Endothelial cell of umbilical vein (primary cell): ENCODE data around the gene EXOC6. TPM values are rescaled to one million over a fixed set of nuclear protein-coding genes. Genes with fewer than 3 reads are reported as not detected.

Experiments used
- BruUV-seq: library from RNA; stranded (reverse); fragments of 400-500 nt; replicated peaks from 2 replicates; lab custom pipeline; 2021; lab: Mats Ljungman, UMichigan
- CTCF ChIA-PET: fragments of 300-600, 350-600 bp; sonication (Branson Sonifier 250); formaldehyde crosslinking; loops from one replicate; lab custom pipeline; 2021; ENCODE audit warnings: antibody characterized with exemption, inconsistent platforms; lab: Charles Lee
- POLR2A ChIA-PET: fragments of 300-600, 350-600 bp; sonication (Branson Sonifier 250); formaldehyde crosslinking; loops from one replicate; lab custom pipeline; 2021; ENCODE audit warnings: antibody characterized with exemption, inconsistent platforms; lab: Charles Lee
- DNase-seq: peaks from one replicate; pipeline ENCODE4 v3.0.0-alpha.2; 2011; ENCODE audit warnings: low read depth, low spot score
- FAIRE-seq: peaks from 2 replicates; lab custom pipeline; 2011; peaks lifted over from hg19 to GRCh38; lab: Jason Lieb, UNC
- H2AFZ ChIP-seq: 2 replicates; pipeline ENCODE4 v1.6.0; 2012; ENCODE audit warnings: low read depth, low read length, control low read depth, inconsistent platforms
- H3K27ac ChIP-seq: 2 replicates; pipeline ENCODE4 v1.5.1; 2011; ENCODE audit warnings: low read depth, mild to moderate bottlenecking, control low read depth, low read length, moderate library complexity; ENCODE audit not compliant: insufficient read depth
- H3K27me3 ChIP-seq, 2 experiments: 2 replicates each; pipeline versions ENCODE4 v1.6.0 to v1.6.1; 2011; ENCODE audit warnings: low read length in 2 of 2, mixed read lengths in 1 of 2; ENCODE audit not compliant: control insufficient read depth in 2 of 2, insufficient read depth in 2 of 2
- H3K36me3 ChIP-seq, 2 experiments: 2 replicates in 1 of 2; 3 replicates in 1 of 2; pipeline ENCODE4 v1.5.1; 2011; ENCODE audit warnings: low read length in 2 of 2, mild to moderate bottlenecking in 1 of 2, moderate library complexity in 1 of 2; ENCODE audit not compliant: control insufficient read depth in 2 of 2, insufficient read depth in 2 of 2; ENCODE audit errors: extremely low read depth in 1 of 2
- H3K4me1 ChIP-seq: 3 replicates; pipeline ENCODE4 v1.5.1; 2011; ENCODE audit warnings: mild to moderate bottlenecking, low read length; ENCODE audit not compliant: control insufficient read depth, insufficient read depth; ENCODE audit errors: extremely low read depth
- H3K4me2 ChIP-seq: 2 replicates; pipeline ENCODE4 v1.6.1; 2011; ENCODE audit warnings: low read length, control low read depth, mixed read lengths; ENCODE audit not compliant: insufficient read depth
- H3K4me3 ChIP-seq, 3 experiments: fragments of 200-600 bp in 1 of 3; sonication (generic), shearing (Covaris generic) in 1 of 3; replicated peaks in 1 of 3; 2 replicates each; pipeline ENCODE4 v1.5.1; 2011 to 2016; ENCODE audit warnings: control low read depth in 3 of 3, low read length in 3 of 3, mild to moderate bottlenecking in 2 of 3, inconsistent platforms in 1 of 3, low read depth in 1 of 3, moderate library complexity in 1 of 3; ENCODE audit not compliant: insufficient read depth in 1 of 3
- H3K79me2 ChIP-seq: 2 replicates; pipeline ENCODE4 v1.6.0; 2012; ENCODE audit warnings: low read length, inconsistent platforms; ENCODE audit not compliant: control insufficient read depth, insufficient read depth
- H3K9ac ChIP-seq: replicated peaks from 2 replicates; pipeline ENCODE3; 2011; ENCODE audit warnings: low read length, control low read depth; ENCODE audit not compliant: insufficient read depth; ENCODE audit errors: extremely low read depth
- H3K9me1 ChIP-seq: replicated peaks from 3 replicates; pipeline ENCODE4 v1.6.0; 2011; ENCODE audit warnings: mild to moderate bottlenecking, low read length; ENCODE audit not compliant: control insufficient read depth, insufficient read depth; ENCODE audit errors: extremely low read depth
- H3K9me3 ChIP-seq: replicated peaks from 2 replicates; pipeline ENCODE4 v1.5.1; 2012; ENCODE audit warnings: low read length, inconsistent platforms; ENCODE audit not compliant: control insufficient read depth, insufficient read depth
- H4K20me1 ChIP-seq: replicated peaks from 2 replicates; pipeline ENCODE3; 2011; ENCODE audit warnings: mild to moderate bottlenecking, low read length; ENCODE audit not compliant: control insufficient read depth, insufficient read depth; ENCODE audit errors: extremely low read depth
- EZH2 ChIP-seq: IDR thresholded peaks from 2 replicates; pipeline ENCODE4 v1.6.1; 2012; ENCODE audit warnings: borderline replicate concordance, low read depth, mild to moderate bottlenecking, moderate library complexity, low read length, inconsistent platforms; ENCODE audit not compliant: severe bottlenecking
- FOS ChIP-seq: IDR thresholded peaks from 2 replicates; pipeline ENCODE4 v1.6.1; 2011; ENCODE audit warnings: mild to moderate bottlenecking, low read length, moderate library complexity, borderline replicate concordance; ENCODE audit not compliant: insufficient read depth
- GATA2 ChIP-seq: IDR thresholded peaks from 2 replicates; pipeline ENCODE4 v1.7.0; 2011; ENCODE audit warnings: low read depth, mild to moderate bottlenecking, moderate library complexity, mixed read lengths, low read length; ENCODE audit not compliant: insufficient read length, insufficient read depth
- JUN ChIP-seq: IDR thresholded peaks from 2 replicates; pipeline ENCODE4 v1.6.1; 2011; ENCODE audit warnings: borderline replicate concordance, low read depth; ENCODE audit not compliant: insufficient read length, insufficient read depth
- MYC ChIP-seq: IDR thresholded peaks from one replicate; pipeline ENCODE4 v1.6.1; 2011; ENCODE audit warnings: mild to moderate bottlenecking, low read depth, low read length
- POLR2A ChIP-seq: IDR thresholded peaks from 2 replicates; pipeline ENCODE4 v1.6.1; 2012; ENCODE audit warnings: low read depth, mild to moderate bottlenecking, control low read depth, low read length
- POLR2AphosphoS5 ChIP-seq: IDR thresholded peaks from 2 replicates; pipeline ENCODE4 v1.6.1; 2012; ENCODE audit warnings: low read depth, mild to moderate bottlenecking, control low read depth, low read length, moderate library complexity; ENCODE audit not compliant: insufficient read depth
- dilution Hi-C: fragments of 300-500 bp; cut with MboI; formaldehyde crosslinking; loops from one replicate; pipeline ENCODE4 v1.15.0; 2019; ENCODE audit warnings: low sequenced_read_pairs; ENCODE audit not compliant: extremely low pct_ligation_motif_present
- intact Hi-C: fragments of 100-400 bp; cut with micrococcal nuclease; formaldehyde crosslinking; loops from one replicate; pipeline ENCODE4 v1.10.0; 2022
- polyA plus RNA-seq, 4 experiments: library from polyadenylated mRNA; depleted of rRNA in 3 of 4; stranded (reverse) in 3 of 4; unstranded in 1 of 4; fragments of >200 nt; gene quantifications; 2 replicates each; pipeline versions ENCODE4 v1.2.1 to v1.2.3, GENCODE V29; 2011 to 2012; ENCODE audit warnings: missing spikeins in 1 of 4
- total RNA-seq: library from RNA; stranded (reverse); gene quantifications from 2 replicates; pipeline ENCODE4 v1.2.3, GENCODE V29; 2021
- TF ChIP-seq, protein P1 (sequence below), 2 donors: IDR thresholded peaks; 1 replicate in 1 of 2; 2 replicates in 1 of 2; pipeline ENCODE4 v1.5.1; 2011; ENCODE audit warnings: low read length in 2 of 2, mild to moderate bottlenecking in 2 of 2, moderate library complexity in 2 of 2, control low read depth in 1 of 2, inconsistent platforms in 1 of 2, low read depth in 1 of 2; ENCODE audit not compliant: insufficient read depth in 1 of 2; ENCODE audit errors: extremely low read depth in 1 of 2
- TF ChIP-seq, protein P2 (sequence below): IDR thresholded peaks from 2 replicates; pipeline ENCODE4 v1.6.1; 2011; ENCODE audit not compliant: insufficient read depth, insufficient read length

Gene EXOC6
- total and polyA plus RNA-seq, 2 donors (not counting 3 experiments of a cell fraction or from before 2014, with no cell fraction given), result 72.6 to 108 TPM

DNA sequence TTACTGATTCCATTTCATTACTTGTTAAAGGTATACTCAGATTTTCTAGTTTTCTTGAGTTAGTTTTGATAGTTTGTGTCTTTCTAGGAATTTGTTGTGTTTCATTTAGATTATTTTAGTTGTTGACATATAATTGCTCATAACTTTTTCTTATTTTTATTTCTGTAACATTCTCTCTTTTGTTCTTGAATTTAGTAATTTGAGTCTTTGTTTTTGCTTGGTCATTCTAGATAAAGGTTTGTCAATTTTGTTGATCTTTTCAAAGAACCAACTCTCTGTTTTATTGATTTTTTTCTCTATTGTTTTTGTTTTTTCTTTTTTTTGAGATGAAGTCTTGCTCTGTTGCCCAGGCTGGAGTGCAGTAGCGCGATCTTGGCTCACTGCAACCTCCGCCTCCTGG lies 7.2 kb downstream of the EXOC6 start:
- peaks cover 2% of the 10 kb centered on the region for H3K9me1 ChIP-seq
- peaks cover 0 to 7% of the 10 kb centered on the region in 2 experiments for H3K36me3 ChIP-seq
- CTCF ChIA-PET, result interaction anchor here (1.5 kb wide), 1 partner anchor 17 kb away, joined by 6 read pairs; no protein-coding TSS in a partner anchor
- no peak overlapping the region for H3K27ac ChIP-seq
- no TSS peak for BruUV-seq
- intact Hi-C loops, result no loop called here
- dilution Hi-C loops, result no loop called here
- DNase-seq, result no peak
- H4K20me1 ChIP-seq, result peaks cover 7% of the 10 kb centered on the region
- no peak overlapping the region for H3K9ac ChIP-seq
- H3K4me2 ChIP-seq, result no peak overlapping the region
- H3K4me1 ChIP-seq, result no peaks in the 10 kb centered on the region
- peaks cover 91% of the 10 kb centered on the region for H3K79me2 ChIP-seq
- H3K9me3 ChIP-seq, result peaks cover 2% of the 10 kb centered on the region
- H3K27me3 ChIP-seq, result no peaks in the 10 kb centered on the region
- H2AFZ ChIP-seq, result no peak overlapping the region
- TF ChIP-seq MYC, result no peak
- no peak for TF ChIP-seq EZH2
- no peak for TF ChIP-seq JUN
- TF ChIP-seq POLR2A, result no peak
- H3K4me3 ChIP-seq, result no peak overlapping the region
- POLR2A ChIA-PET, result no interaction called here
- FAIRE-seq, result no peak

DNA sequence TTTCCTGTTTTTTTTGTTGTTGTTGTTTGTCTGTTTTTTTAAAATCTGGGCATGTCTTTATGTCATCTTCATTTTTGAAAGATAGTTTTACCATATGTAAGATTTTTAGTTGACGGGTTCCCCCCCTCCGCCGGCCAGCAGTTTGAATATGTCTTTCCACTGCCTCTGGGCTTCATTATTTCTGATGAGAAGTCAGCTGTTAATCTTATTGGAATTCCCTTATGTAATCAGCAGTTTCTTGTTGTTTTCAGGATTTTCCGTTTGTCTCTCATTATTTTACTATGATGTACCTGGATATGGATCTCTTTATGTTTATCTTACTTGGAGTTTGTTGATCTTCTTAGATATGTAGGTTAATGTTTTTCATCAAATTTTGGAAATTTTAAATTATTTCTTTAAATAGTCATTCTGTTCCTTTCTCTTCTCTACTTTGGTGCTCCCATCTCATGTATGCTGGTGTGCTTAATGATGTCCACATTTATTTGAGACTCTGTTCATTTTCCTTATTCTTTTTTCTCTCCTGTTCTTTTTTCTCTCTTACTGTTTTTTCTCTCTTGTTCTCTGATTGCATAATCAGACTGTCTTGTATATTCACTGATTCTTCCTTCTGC lies 9.7 kb downstream of the EXOC6 start:
- H3K9me1 ChIP-seq, result peaks cover 2% of the 10 kb centered on the region
- no peak overlapping the region for H3K4me2 ChIP-seq
- ChIA-PET POLR2A (no interaction called here), CTCF (no interaction called here)
- TF ChIP-seq EZH2, result no peak
- TF ChIP-seq GATA2, result no peak
- TF ChIP-seq FOS, result no peak
- TF ChIP-seq POLR2A, result no peak
- TF ChIP-seq JUN, result no peak
- TF ChIP-seq, protein P1, sequence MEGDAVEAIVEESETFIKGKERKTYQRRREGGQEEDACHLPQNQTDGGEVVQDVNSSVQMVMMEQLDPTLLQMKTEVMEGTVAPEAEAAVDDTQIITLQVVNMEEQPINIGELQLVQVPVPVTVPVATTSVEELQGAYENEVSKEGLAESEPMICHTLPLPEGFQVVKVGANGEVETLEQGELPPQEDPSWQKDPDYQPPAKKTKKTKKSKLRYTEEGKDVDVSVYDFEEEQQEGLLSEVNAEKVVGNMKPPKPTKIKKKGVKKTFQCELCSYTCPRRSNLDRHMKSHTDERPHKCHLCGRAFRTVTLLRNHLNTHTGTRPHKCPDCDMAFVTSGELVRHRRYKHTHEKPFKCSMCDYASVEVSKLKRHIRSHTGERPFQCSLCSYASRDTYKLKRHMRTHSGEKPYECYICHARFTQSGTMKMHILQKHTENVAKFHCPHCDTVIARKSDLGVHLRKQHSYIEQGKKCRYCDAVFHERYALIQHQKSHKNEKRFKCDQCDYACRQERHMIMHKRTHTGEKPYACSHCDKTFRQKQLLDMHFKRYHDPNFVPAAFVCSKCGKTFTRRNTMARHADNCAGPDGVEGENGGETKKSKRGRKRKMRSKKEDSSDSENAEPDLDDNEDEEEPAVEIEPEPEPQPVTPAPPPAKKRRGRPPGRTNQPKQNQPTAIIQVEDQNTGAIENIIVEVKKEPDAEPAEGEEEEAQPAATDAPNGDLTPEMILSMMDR (IDR thresholded peaks at IDR 0.05; ENCODE audit: extremely low read depth in 1 of 2, insufficient read depth in 1 of 2, low read depth in 1 of 2, low read length in 2 of 2), result no peak
- TF ChIP-seq POLR2AphosphoS5, result no peak
- no peak for TF ChIP-seq MYC
- TF ChIP-seq, protein P2, sequence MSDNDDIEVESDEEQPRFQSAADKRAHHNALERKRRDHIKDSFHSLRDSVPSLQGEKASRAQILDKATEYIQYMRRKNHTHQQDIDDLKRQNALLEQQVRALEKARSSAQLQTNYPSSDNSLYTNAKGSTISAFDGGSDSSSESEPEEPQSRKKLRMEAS, result no peak
- H3K4me1 ChIP-seq, result no peaks in the 10 kb centered on the region
- H3K79me2 ChIP-seq, result peaks cover 96% of the 10 kb centered on the region
- no peaks in the 10 kb centered on the region for H3K27me3 ChIP-seq
- no peak overlapping the region for H3K4me3 ChIP-seq
- intact Hi-C loops (no loop called here), dilution Hi-C loops (no loop called here)
- peaks cover 2% of the 10 kb centered on the region for H3K9me3 ChIP-seq
- peaks cover 9% of the 10 kb centered on the region for H4K20me1 ChIP-seq
- peaks cover 0 to 7% of the 10 kb centered on the region in 2 experiments for H3K36me3 ChIP-seq
- no peak overlapping the region for H3K9ac ChIP-seq
- no peak overlapping the region for H2AFZ ChIP-seq
- no peak for FAIRE-seq
- BruUV-seq, result no TSS peak
- no peak overlapping the region for H3K27ac ChIP-seq
- DNase-seq, result no peak
